ENCODE measurements around the gene NDFIP2. TPM values are rescaled to one million over a fixed set of nuclear protein-coding genes. Genes with fewer than 3 reads are reported as not detected.

NDFIP2 gene
- total RNA-seq, 1 experiment from 2014 or later = 23.1 TPM

DNA sequence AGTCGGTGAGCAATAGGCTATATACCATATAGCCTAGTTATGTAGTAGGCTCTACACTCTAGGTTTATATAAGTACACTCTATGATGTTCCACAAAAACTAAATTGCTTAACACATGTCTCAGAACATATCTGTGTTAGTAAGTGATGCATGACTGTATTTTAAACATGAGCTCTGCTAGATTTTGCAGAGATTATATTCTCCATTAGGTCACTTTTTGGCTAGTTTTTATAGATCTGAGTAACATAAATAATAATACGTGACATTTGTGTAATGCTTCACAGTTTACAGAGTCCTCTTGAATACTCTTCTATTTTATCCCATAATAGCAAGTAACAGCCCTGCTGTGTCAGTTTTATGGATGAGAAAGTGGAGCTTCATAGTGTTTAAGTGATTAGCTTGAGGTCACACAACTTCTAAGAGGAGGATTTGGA lies 47.8 kb downstream of the NDFIP2 start:
- Mint-ChIP-seq H3K9me3 (no peaks in the 10 kb centered on the region), H3K4me3 (no peak overlapping the region), H3K27ac (no peak overlapping the region), H3K27me3 (ENCODE audit: low read depth) (no peaks in the 10 kb centered on the region), H3K4me1 (peaks cover 11% of the 10 kb centered on the region), H3K36me3 (no peaks in the 10 kb centered on the region)
- ATAC-seq = no peak
- CTCF ChIA-PET = interaction anchor here (1.3 to 3.2 kb wide), 2 partner anchors 13 to 105 kb away, joined by 3 to 15 read pairs; no protein-coding TSS in a partner anchor
- DNase-seq (ENCODE audit: low spot score) = no peak
- TF ChIP-seq, protein P1, sequence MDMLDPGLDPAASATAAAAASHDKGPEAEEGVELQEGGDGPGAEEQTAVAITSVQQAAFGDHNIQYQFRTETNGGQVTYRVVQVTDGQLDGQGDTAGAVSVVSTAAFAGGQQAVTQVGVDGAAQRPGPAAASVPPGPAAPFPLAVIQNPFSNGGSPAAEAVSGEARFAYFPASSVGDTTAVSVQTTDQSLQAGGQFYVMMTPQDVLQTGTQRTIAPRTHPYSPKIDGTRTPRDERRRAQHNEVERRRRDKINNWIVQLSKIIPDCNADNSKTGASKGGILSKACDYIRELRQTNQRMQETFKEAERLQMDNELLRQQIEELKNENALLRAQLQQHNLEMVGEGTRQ (CRISPR knock-in tag; IDR thresholded peaks at IDR 0.05) = no peak
- TF ChIP-seq GRHL2 (CRISPR knock-in tag; IDR thresholded peaks at IDR 0.05; ENCODE audit: insufficient replicate concordance, severe bottlenecking) (no peak), FOXJ3 (CRISPR knock-in tag; IDR thresholded peaks at IDR 0.05; ENCODE audit: borderline replicate concordance) (no peak), PRRX2 (CRISPR knock-in tag; IDR thresholded peaks at IDR 0.05) (no peak), OVOL2 (CRISPR knock-in tag; IDR thresholded peaks at IDR 0.05; ENCODE audit: borderline replicate concordance) (no peak), HMGA2 (CRISPR knock-in tag; IDR thresholded peaks at IDR 0.05) (no peak), TEAD1 (CRISPR knock-in tag; IDR thresholded peaks at IDR 0.05) (no peak), EMX1 (CRISPR knock-in tag; IDR thresholded peaks at IDR 0.05) (no peak), RELA (CRISPR knock-in tag; IDR thresholded peaks at IDR 0.05; ENCODE audit: borderline replicate concordance) (no peak), MXD4 (CRISPR knock-in tag; IDR thresholded peaks at IDR 0.05; ENCODE audit: borderline replicate concordance) (no peak), ATF1 (CRISPR knock-in tag; IDR thresholded peaks at IDR 0.05) (no peak), MYBL2 (CRISPR knock-in tag; IDR thresholded peaks at IDR 0.05) (no peak)
- TF ChIP-seq, protein P2, sequence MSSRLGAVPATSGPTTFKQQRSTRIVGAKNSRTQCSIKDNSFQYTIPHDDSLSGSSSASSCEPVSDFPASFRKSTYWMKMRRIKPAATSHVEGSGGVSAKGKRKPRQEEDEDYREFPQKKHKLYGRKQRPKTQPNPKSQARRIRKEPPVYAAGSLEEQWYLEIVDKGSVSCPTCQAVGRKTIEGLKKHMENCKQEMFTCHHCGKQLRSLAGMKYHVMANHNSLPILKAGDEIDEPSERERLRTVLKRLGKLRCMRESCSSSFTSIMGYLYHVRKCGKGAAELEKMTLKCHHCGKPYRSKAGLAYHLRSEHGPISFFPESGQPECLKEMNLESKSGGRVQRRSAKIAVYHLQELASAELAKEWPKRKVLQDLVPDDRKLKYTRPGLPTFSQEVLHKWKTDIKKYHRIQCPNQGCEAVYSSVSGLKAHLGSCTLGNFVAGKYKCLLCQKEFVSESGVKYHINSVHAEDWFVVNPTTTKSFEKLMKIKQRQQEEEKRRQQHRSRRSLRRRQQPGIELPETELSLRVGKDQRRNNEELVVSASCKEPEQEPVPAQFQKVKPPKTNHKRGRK (CRISPR knock-in tag; IDR thresholded peaks at IDR 0.05; ENCODE audit: borderline replicate concordance) = no peak
- TF ChIP-seq, protein P3, sequence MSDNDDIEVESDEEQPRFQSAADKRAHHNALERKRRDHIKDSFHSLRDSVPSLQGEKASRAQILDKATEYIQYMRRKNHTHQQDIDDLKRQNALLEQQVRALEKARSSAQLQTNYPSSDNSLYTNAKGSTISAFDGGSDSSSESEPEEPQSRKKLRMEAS (CRISPR knock-in tag; IDR thresholded peaks at IDR 0.05) = no peak
- TF ChIP-seq, protein P4, sequence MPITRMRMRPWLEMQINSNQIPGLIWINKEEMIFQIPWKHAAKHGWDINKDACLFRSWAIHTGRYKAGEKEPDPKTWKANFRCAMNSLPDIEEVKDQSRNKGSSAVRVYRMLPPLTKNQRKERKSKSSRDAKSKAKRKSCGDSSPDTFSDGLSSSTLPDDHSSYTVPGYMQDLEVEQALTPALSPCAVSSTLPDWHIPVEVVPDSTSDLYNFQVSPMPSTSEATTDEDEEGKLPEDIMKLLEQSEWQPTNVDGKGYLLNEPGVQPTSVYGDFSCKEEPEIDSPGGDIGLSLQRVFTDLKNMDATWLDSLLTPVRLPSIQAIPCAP (CRISPR knock-in tag; IDR thresholded peaks at IDR 0.05) = no peak
- TF ChIP-seq, protein P5, sequence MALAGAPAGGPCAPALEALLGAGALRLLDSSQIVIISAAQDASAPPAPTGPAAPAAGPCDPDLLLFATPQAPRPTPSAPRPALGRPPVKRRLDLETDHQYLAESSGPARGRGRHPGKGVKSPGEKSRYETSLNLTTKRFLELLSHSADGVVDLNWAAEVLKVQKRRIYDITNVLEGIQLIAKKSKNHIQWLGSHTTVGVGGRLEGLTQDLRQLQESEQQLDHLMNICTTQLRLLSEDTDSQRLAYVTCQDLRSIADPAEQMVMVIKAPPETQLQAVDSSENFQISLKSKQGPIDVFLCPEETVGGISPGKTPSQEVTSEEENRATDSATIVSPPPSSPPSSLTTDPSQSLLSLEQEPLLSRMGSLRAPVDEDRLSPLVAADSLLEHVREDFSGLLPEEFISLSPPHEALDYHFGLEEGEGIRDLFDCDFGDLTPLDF (CRISPR knock-in tag; IDR thresholded peaks at IDR 0.05) = no peak
- TF ChIP-seq, protein P6, sequence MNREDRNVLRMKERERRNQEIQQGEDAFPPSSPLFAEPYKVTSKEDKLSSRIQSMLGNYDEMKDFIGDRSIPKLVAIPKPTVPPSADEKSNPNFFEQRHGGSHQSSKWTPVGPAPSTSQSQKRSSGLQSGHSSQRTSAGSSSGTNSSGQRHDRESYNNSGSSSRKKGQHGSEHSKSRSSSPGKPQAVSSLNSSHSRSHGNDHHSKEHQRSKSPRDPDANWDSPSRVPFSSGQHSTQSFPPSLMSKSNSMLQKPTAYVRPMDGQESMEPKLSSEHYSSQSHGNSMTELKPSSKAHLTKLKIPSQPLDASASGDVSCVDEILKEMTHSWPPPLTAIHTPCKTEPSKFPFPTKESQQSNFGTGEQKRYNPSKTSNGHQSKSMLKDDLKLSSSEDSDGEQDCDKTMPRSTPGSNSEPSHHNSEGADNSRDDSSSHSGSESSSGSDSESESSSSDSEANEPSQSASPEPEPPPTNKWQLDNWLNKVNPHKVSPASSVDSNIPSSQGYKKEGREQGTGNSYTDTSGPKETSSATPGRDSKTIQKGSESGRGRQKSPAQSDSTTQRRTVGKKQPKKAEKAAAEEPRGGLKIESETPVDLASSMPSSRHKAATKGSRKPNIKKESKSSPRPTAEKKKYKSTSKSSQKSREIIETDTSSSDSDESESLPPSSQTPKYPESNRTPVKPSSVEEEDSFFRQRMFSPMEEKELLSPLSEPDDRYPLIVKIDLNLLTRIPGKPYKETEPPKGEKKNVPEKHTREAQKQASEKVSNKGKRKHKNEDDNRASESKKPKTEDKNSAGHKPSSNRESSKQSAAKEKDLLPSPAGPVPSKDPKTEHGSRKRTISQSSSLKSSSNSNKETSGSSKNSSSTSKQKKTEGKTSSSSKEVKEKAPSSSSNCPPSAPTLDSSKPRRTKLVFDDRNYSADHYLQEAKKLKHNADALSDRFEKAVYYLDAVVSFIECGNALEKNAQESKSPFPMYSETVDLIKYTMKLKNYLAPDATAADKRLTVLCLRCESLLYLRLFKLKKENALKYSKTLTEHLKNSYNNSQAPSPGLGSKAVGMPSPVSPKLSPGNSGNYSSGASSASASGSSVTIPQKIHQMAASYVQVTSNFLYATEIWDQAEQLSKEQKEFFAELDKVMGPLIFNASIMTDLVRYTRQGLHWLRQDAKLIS (CRISPR knock-in tag; IDR thresholded peaks at IDR 0.05; ENCODE audit: borderline replicate concordance) = no peak
- TF ChIP-seq, protein P7, sequence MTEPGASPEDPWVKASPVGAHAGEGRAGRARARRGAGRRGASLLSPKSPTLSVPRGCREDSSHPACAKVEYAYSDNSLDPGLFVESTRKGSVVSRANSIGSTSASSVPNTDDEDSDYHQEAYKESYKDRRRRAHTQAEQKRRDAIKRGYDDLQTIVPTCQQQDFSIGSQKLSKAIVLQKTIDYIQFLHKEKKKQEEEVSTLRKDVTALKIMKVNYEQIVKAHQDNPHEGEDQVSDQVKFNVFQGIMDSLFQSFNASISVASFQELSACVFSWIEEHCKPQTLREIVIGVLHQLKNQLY (CRISPR knock-in tag; IDR thresholded peaks at IDR 0.05) = no peak
- TF ChIP-seq, protein P8, sequence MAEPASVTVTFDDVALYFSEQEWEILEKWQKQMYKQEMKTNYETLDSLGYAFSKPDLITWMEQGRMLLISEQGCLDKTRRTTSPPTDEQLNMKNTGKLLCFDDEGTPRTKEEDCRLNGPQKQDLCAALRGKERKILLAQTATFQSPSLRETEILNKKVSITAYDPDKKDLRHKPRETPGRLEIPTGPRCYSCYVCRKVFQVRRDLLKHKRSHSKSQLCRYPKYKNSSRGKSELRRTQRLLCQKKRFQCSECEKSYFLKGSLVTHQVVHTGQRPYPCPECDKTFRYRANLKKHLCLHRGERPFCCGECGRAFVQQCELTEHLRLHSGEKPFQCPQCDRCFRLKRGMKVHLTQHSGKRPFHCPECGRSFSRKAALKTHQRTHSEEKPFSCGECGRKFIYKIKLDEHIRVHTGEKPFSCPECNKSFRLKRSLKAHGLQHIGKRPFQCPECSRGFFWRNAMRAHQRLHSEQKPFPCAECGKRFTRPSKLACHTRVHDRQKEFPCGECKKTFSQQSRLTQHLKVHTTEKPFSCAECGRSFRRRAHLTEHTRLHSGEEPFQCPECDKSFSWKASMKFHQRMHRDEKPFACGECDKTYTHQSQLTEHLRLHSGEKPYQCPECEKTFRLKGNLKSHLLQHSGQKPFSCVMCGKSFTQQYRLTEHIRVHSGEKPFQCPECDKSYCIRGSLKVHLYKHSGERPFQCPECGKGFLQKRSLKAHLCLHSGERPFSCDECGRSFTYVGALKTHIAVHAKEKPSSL (CRISPR knock-in tag; conservative IDR thresholded peaks at IDR 0.05) = no peak
- TF ChIP-seq, protein P9, sequence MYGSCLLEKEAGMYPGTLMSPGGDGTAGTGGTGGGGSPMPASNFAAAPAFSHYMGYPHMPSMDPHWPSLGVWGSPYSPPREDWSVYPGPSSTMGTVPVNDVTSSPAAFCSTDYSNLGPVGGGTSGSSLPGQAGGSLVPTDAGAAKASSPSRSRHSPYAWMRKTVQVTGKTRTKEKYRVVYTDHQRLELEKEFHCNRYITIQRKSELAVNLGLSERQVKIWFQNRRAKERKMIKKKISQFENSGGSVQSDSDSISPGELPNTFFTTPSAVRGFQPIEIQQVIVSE (CRISPR knock-in tag; IDR thresholded peaks at IDR 0.05; ENCODE audit: borderline replicate concordance) = no peak
- POLR2A ChIA-PET = no interaction called here

Data from WTC11 (cell line).